Body of pancreas (tissue), 4 donors: ENCODE data around the gene ITGB2.

Source experiments
- CTCF ChIP-seq, 7 experiments: fragments of 450-650 bp in 4 of 7; fragments of 200-600 bp in 3 of 7; sonication (generic) in 3 of 7; IDR thresholded peaks; one replicate each; pipeline ENCODE4 v1.5.1; 2016 to 2019; ENCODE audit warnings: antibody characterized with exemption in 7 of 7
- POLR2A ChIP-seq, 3 donors: fragments of 450-650 bp; IDR thresholded peaks; one replicate each; pipeline ENCODE4 v1.6.1; 2016; ENCODE audit warnings: antibody characterized with exemption in 3 of 3, mild to moderate bottlenecking in 2 of 3

GRCh38 chr21:44909719-44910118 is 11.0 kb downstream of the ITGB2 start:
- no peak for TF ChIP-seq CTCF (IDR thresholded peaks at IDR 0.05)
- no peak for TF ChIP-seq POLR2A (IDR thresholded peaks at IDR 0.05)
